GM12874 (cell line): Measurements from ENCODE around the gene FLVCR2.

ENCODE experiments used
- TF ChIP-seq, protein P1 (sequence below): IDR thresholded peaks from 2 replicates; pipeline ENCODE4 v1.5.1; 2011; ENCODE audit warnings: low read depth, mild to moderate bottlenecking, control low read depth, low read length, moderate library complexity; ENCODE audit not compliant: insufficient read depth

Gene FLVCR2

DNA sequence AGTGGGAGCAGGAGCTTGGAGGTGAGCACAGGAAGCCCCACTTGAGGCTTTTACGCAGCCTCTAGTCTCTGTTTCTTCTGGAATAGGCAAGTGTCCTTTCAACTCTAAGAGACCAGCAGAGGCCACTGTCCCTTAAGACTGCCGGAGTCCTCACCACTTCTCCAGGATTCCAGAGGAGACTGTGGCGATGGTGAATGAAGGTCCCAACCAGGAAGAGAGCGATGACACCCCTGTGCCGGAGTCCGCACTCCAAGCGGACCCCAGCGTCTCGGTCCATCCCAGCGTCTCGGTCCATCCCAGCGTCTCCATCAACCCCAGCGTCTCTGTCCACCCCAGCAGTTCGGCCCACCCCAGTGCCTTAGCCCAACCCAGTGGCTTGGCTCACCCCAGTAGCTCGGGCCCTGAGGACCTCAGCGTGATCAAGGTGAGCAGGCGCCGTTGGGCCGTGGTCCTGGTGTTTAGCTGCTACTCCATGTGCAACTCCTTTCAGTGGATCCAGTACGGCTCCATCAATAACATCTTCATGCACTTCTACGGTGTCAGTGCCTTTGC lies 442 bp downstream of the FLVCR2 start:
- TF ChIP-seq, protein P1, sequence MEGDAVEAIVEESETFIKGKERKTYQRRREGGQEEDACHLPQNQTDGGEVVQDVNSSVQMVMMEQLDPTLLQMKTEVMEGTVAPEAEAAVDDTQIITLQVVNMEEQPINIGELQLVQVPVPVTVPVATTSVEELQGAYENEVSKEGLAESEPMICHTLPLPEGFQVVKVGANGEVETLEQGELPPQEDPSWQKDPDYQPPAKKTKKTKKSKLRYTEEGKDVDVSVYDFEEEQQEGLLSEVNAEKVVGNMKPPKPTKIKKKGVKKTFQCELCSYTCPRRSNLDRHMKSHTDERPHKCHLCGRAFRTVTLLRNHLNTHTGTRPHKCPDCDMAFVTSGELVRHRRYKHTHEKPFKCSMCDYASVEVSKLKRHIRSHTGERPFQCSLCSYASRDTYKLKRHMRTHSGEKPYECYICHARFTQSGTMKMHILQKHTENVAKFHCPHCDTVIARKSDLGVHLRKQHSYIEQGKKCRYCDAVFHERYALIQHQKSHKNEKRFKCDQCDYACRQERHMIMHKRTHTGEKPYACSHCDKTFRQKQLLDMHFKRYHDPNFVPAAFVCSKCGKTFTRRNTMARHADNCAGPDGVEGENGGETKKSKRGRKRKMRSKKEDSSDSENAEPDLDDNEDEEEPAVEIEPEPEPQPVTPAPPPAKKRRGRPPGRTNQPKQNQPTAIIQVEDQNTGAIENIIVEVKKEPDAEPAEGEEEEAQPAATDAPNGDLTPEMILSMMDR: no peak

DNA sequence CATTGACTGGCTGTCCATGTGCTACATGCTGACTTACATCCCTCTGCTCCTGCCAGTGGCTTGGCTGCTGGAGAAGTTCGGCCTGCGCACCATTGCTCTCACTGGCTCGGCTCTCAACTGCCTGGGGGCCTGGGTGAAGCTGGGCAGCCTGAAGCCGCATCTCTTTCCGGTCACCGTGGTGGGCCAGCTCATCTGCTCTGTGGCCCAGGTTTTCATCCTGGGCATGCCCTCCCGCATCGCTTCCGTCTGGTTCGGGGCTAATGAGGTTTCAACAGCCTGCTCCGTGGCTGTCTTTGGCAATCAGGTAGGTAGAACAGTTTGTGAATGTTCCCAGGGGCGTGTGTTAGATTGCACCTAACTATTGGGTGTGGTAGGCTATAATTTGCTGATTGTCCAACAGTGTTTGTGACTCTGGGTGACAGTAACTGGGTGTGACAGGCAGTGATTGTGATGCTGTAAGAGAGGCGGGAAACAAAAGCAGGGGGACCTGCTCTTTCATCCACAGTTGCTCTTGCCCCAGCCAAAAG lies 981 bp downstream of the FLVCR2 start:
- TF ChIP-seq, protein P1: no peak

DNA sequence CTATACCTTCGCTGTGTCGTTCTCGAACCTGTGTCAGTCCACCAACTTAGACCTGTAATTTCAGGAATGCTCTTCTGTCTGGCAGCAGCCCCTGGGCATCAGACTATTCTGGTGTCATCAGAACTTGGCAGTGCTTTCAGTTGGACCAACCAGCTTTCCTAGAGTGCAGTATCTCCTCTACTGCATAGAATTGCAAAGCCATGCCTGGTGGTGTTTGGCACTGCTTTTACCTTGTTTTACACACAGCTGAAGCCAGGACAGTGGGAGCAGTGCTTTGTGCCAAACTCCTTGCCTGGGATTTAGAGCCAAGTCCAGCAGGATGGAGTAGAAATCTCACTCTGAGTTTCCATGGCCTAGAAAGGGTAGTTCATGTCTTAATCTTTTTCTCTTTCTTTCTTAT lies 1.5 kb downstream of the FLVCR2 start:
- TF ChIP-seq, protein P1: no peak

DNA sequence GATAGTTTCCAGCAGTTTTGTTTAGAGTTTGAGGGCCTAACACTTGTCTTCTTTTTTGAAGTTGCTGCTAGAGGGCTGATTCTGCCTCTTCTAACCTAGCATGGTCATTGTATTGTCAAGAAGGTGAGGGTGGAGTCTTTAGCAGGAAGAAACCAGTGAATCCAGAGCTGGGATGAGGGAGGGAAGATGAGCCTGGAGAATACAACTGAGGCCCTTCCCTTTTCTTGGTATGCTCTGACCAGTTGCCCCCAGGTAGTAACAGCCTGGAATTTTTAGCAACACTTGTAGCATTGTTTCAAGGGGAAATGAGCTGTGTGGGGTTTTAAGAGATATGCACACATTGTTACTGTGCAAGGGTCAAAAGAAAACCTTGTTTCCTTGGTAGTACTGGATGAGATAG lies 9.0 kb downstream of the FLVCR2 start:
- TF ChIP-seq, protein P1: no peak

DNA sequence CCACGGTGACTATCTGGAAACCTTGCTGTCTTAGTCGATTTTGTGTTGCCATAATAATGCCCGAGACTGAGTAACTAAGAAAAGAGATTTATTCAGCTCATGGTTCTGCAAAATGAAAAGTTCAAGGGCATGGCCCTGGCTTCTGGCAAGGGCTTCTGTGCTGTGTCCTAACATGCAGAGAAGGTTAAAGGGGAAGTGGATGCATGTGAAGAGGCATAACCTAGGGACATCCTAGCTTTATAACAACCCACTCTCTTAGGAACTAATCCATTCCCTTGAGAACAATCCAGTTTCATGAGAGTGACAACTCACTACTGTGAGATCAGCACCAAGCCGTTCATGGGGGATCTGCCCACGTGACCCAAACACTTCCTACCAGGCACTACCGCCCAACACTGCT lies 11.5 kb downstream of the FLVCR2 start:
- TF ChIP-seq, protein P1: no peak

DNA sequence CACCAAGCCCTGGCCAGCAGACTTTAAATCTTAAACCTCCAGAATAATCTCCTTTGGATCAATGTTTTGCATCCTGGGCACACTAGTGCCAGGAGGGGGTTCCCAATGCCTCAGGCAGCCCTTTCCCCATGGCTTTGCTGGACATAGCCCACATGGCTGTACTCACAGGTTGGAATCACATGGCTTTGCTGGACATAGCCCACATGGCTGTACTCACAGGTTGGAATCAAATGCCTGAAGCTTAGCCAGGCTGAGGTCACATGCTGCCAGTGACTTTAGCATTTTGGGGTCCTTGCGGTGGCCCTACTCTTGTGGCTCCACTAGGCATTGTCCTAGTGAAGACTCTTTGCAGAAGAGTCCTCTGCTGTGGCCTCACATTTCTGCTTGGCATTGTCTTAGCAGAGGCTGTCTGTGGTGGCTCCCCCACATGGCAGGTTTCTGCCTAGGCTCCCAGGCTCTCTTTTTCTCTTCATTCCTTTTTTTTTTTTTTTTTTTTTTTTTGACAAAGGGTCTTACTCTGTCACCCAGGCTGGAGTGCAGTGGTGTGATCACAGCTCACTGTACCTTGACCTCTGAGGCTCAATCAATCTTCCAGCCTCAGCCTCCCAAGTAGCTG lies 13.0 kb downstream of the FLVCR2 start:
- TF ChIP-seq, protein P1: no peak

DNA sequence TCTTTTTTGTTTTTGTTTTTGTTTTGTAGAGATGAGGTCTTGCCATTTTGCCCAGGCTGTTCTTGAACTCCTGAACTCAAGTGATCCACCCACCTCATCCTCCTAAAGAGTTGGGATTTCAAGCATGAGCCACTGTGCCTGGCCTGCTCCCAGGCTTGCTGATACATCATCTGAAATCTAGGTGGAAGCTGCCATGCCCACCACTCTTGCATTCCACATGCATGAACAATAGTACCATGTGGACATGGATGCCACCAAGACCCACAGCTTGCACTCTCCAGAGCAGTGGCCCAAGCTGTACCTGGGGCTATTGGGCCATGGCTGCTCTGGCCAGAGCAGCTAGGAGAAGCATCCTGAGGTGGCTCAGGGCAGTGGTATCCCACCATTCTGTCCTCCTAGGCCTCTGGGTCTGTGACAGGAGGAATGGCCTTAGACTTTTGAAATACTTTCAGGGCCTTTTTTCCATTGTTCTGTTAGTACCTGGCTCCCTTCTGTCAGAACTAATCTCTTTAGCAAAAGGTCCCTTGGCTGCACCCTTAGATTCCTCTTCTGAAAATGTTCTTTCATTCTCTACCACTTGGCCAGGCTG lies 13.7 kb downstream of the FLVCR2 start:
- TF ChIP-seq, protein P1: no peak
